ENCODE measurements around the gene TRAF2.

Gene TRAF2

DNA sequence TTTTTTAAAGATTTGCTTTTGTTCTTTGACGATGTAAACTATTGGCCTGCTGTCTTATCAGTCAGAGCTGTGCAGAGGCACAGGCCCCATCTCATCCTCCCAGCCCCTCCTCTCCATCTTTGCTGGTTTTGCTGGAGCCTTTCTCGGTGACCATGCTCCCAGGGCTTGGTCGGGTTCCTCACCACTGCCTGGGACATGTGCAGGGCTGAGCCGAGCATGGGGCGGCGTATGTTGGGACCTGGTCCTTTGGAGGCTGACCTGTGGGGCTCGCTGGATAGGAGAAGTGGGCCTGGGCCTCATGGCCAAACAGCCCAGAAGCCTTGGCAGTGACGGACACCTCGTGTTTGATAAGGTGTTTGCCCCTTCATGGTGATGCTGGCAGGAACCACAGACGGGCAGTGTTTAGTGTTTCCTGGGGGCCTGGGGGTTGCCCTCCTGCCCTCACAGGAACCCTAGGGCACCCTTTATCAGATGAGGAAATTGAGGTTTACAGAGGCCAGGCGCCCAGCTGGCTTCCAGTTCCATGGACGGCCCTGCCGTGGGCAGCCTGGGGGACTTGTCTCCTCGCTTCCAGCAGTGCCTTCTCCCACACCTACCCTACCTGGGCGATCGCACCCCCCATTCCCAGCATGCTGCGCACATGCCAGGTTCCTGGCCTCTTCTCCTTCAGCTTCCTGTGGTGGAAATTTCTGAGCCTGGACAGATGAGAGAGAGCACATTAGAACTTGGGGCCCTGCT lies 27.6 kb downstream of the TRAF2 start:
- DNase-seq, result no peak

DNA sequence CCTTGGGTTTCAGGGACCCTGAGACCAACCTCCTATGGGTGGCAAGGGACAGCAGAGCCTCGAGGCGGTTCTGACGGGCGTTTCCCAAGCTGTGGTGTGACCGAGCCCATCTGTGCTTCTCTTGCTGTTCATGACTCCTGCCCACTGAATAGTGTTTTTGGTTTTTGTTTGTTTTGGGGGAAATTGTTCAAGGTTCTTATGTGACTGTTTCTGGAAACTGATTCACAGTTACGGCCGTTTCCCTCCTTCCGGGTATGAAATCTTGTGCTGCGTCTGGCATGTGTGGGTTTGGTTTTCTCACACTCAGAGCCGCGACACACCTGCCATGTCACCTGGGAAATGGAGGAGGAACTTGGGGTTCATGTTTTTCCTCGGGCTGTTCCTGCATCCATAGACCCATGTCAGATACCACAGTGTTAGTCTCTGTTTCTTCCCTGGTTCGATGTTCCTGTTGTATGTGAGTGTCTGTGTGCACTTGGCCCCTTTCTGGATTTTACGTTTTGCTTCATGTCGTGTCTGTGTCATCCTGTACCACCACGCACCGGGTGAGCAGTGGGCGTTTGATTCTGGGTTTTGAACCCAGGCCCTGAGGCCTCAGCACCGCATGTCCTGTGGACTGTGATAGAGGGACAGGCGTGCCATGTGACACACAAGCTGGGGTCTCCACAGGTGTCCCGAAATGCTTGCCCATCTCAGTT lies 29.5 kb downstream of the TRAF2 start:
- DNase-seq, result no peak

- DNase-seq, result no peak
Observed at GRCh38 chr9:136916330-136917184, 30.2 kb downstream of the TRAF2 start.

DNA sequence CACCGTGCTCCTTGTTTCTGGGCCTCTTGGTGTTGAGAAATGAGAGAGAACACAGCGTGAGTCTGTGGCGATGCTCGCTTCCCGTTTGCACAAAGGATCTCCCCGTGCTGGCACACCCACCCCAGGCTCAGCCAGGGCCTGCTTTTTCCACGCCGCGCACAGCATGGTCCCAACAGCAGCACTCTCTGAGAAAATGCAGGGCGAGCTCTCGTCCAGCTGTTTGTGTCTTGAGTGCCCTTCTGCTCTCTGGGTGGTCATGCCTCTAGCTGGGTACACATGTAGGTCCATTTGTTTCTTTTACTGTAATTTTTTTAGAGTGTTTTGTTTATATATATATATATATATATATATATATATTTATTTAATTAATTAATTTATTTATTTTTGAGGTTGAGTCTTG lies 31.6 kb downstream of the TRAF2 start:
- no peak for DNase-seq

DNA sequence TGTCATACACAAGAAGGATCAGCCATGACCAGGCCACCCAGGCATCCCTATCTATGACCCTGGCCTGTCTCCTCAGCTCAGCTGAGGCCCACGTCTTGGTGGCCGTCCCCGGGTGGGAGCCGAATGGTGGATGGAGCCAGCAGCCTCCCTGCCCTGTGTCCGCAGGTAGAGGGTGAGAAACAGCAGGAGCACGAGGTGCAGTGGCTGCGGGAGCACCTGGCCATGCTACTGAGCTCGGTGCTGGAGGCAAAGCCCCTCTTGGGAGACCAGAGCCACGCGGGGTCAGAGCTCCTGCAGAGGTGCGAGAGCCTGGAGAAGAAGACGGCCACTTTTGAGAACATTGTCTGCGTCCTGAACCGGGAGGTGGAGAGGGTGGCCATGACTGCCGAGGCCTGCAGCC lies 33.8 kb downstream of the TRAF2 start:
- DNase-seq, result no peak

- no peak for DNase-seq
Observed at GRCh38 chr9:136920734-136921231, 34.5 kb downstream of the TRAF2 start.

- no peak for DNase-seq
Observed at GRCh38 chr9:136921307-136921706, 35.0 kb downstream of the TRAF2 start.

- DNase-seq, result no peak
Observed at GRCh38 chr9:136921718-136922117, 35.4 kb downstream of the TRAF2 start.

GRCh38 chr9:136922540-136922939 lies 36.2 kb downstream of the TRAF2 start:
- no peak for DNase-seq

DNA sequence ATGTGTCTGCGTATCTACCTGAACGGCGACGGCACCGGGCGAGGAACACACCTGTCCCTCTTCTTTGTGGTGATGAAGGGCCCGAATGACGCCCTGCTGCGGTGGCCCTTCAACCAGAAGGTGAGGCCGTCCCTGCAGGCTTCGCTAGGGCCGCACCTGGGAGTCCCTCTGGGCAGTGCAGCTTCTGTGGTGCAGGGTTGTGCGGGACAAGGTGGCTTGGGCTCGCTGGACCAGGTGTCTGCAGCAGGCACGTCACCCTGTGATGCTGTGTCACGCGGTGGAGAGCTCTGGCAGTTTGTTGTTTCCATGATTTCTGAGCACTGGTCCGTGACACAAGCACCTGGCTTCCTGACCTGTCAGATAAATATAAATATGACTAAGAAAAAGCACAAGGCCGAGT lies 37.6 kb downstream of the TRAF2 start:
- DNase-seq, result no peak

GRCh38 chr9:136925414-136926153 lies 39.3 kb downstream of the TRAF2 start:
- DNase-seq, result no peak

DNA sequence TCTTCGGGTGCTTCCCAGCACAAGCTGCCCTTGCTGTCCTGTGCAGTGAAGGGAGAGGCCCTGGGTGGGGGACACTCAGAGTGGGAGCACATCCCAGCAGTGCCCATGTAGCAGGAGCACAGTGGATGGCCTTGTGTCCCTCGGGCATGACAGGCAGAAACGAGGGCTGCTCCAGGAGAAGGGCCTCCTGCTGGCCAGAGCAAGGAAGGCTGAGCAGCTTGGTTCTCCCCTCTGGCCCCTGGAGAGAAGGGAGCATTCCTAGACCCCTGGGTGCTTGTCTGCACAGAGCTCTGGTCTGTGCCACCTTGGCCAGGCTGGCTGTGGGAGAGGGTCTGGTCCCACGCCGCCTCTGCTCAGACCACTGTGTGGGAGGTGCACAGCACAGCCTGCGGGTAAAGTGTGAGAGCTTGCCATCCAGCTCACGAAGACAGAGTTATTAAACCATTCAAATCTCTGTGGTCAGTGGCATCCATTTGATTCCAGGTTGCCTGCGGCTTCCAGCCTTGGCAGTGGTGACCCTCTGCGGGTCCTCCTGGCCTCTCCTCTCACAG lies 39.9 kb downstream of the TRAF2 start:
- DNase-seq, result no peak

DNA sequence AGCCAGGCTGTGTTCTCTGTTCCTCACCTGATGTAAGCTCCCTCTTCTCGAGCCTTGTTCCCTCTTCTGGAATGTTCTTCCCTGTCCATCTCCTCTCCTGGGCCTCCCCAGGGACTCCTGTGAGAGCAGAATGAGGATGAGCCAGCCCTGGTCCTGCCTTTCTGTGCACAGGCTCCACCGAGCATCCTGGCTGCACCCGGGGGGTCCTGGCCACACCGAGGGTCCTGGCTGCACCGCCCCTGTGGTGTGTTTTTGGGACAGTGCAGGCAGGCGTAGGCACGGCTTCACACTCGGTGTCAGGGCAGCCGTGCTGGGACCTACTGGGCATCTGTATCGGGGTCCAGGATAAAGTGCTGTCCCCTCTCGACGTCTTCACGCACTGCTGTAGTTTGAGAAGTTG lies 40.4 kb downstream of the TRAF2 start:
- DNase-seq, result no peak

DNA sequence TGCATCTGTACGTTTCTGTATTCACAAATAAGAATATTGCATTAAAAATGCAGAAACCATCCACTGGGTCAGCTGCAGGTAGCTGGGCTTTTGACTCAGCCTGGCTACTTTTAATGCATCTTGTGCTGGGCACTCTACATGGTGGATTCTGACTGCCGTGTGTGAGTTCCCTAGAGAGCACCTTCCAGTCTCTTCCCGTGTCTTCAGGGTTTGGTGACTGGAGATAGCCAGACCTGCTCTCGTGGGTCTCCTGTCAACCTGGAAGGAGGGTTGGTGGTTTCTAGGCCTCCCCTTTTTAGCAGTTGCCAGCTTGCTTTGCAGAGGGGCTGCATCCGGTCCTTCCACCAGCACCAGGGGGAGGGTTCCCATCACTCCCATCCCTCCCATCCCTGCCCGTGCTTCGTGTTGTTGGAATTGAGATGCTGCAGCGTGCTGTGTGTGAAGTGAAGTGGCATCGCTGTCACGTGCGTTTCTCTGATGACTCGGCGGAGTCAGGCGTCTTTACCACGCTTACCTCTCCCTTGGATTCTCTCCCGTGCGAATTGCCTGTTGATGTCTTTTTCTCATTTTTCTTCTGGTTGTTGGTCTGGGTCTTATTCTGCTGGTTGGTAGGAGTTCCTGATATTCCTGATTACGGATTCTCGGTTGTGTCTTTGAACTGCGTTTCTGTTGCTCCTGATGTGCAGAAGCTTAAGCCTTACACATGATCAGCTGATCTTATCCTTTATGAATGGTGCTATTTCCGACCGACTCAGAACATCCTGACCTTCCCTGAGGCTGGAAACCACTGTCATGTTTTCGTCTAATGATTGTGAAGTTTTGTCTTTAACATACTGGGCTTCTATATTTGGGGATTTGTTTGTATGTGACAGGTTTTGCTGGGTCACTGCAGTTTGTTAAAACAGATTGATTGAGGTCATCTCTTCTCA lies 41.3 kb downstream of the TRAF2 start:
- DNase-seq, result no peak

GRCh38 chr9:136928591-136928990 lies 42.3 kb downstream of the TRAF2 start:
- no peak for DNase-seq

DNA sequence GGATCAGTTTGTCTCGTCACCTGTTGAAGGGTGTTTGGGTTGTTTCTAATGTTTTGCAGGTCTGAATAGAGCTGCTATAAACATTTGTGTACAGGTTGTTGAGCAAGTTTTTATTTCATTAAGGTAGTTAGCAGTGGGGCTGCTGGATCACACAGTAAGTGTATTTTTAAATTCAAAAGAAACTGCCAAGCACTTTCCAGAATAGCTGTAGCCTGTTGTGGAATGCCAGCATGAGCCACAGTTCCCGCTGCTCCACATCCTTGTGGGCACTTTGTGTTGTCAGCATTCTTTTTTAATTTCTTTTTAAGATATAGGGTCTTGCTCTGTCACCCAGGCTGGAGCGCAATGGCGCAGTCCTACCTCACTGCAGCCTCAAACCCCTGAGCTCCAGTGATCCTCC lies 43.7 kb downstream of the TRAF2 start:
- DNase-seq, result no peak

GRCh38 chr9:136931611-136932130 lies 45.4 kb downstream of the TRAF2 start:
- DNase-seq, result no peak

- no peak for DNase-seq
Observed at GRCh38 chr9:136934277-136934676, 48.0 kb downstream of the TRAF2 start.

GRCh38 chr9:136935651-136936050 lies 49.3 kb downstream of the TRAF2 start:
- no peak for DNase-seq

DNA sequence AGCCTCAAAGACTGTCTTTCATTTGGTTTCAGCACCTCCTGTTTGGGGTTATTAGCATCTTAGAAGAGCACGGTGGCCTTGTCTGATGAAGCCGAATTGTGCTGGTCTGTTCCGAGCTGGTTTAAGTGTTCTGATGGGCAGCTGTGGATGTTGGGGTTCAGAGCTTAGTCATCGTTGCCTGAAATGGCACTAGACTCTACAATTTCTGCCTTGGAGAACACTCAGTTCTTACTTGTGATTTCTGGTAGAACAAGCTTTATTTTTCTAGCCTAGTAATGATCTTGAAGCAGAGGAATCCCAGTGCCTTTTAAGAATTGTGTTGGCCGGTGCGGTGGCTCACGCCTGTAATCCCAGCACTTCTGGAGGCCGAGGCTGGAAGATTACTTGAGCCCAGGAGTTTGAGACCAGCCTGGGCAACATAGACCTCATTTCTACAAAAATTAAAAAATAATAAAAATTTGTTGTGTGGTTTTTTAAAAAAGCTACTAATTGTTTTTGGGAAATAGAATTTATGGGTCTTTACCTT lies 50.4 kb downstream of the TRAF2 start:
- DNase-seq, result no peak
